Stimulated activated CD8-positive, alpha-beta memory T cell treated with anti-CD3 and anti-CD28 coated beads, Interleukin-7, amount 100 ng/mL, for 48 hours (primary cell): ENCODE data around the gene SMIM10.
"Not testable (repeated sequence)": the region's sequence is repeated elsewhere in the genome, so short reads cannot be mapped to it uniquely, and the experiment has no call there.

Source experiments
- DNase-seq, 2 donors: peaks; one replicate each; pipeline ENCODE4 v3.0.0-alpha.2; 2020; ENCODE audit warnings: low read depth in 1 of 2; ENCODE audit errors: extremely low read depth in 1 of 2

SMIM10 gene

GRCh38 chrX:135009838-135010237 is 19.0 kb downstream of the SMIM10 start:
- no peak for DNase-seq

GRCh38 chrX:135010921-135011320 is 20.1 kb downstream of the SMIM10 start:
- no peak for DNase-seq

GRCh38 chrX:135015523-135016245 is 24.9 kb downstream of the SMIM10 start:
- no peak for DNase-seq

GRCh38 chrX:135019890-135020289 is 29.1 kb downstream of the SMIM10 start:
- DNase-seq: not testable (repeated sequence)

GRCh38 chrX:135023791-135024190 is 33.0 kb downstream of the SMIM10 start:
- not testable (repeated sequence) for DNase-seq

GRCh38 chrX:135024526-135024925 is 33.7 kb downstream of the SMIM10 start:
- DNase-seq: no peak

GRCh38 chrX:135030207-135030963 is 39.6 kb downstream of the SMIM10 start:
- not testable (repeated sequence) for DNase-seq

- not testable (repeated sequence) for DNase-seq
Measured at GRCh38 chrX:135041149-135042123, 50.6 kb downstream of the SMIM10 start.
